Stimulated activated CD8-positive, alpha-beta memory T cell treated with anti-CD3 and anti-CD28 coated beads, Interleukin-4, amount 100 ng/mL, for 1 hour (primary cell): ENCODE results near the gene TMEM212.
"Not testable (repeated sequence)": the region's sequence is repeated elsewhere in the genome, so short reads cannot be mapped to it uniquely, and the experiment has no call there.

Source experiments
- DNase-seq, 2 donors: peaks; one replicate each; pipeline ENCODE4 v3.0.0-alpha.2; 2020; ENCODE audit warnings: low read depth in 2 of 2, low spot score in 1 of 2

TMEM212 gene

DNA sequence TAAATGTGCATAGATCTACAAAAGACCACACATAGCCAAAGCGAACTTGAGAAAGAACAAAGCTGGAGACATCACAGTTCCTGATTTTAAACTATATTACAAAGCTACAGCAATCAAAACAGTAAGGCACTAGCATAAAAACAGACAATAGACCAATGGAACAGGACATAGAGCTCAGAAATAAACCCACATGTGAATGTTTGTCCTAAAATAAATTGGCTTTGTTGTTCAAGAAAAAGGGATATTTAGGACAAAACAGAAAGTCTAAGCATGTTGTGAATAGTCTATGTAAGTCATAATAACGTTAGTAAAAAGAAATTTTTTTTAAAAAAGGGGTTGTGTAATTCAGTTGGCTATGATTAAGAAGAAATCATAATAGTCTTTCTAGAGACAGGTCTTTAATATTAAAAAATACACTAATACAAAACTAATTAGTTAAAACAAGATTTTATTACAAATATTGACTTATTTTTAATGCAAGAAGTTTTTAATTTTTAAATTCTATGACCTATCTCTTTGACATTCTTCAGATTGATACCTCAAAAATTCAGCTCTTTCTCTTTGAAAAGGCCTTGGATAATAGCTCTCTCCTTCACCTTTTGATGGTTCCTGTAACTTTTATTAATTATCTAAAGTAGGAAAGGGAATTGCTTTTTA is 11.6 kb downstream of the TMEM212 start:
- DNase-seq, result no peak

DNA sequence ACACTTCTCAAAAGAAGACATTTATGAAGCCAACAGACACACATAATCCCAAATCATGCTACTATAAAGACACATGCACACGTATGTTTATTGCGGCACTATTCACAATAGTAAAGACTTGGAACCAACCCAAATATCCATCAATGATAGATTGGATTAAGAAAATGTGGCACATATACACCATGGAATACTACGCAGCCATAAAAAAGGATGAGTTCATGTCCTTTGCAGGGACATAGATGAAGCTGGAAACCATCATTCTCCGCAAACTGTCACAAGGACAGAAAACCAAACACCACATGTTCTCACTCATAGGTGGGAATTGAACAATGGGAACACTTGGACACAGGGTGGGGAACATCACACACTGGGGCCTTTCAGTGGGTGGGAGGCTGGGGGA is 15.6 kb downstream of the TMEM212 start:
- DNase-seq, result not testable (repeated sequence)

DNA sequence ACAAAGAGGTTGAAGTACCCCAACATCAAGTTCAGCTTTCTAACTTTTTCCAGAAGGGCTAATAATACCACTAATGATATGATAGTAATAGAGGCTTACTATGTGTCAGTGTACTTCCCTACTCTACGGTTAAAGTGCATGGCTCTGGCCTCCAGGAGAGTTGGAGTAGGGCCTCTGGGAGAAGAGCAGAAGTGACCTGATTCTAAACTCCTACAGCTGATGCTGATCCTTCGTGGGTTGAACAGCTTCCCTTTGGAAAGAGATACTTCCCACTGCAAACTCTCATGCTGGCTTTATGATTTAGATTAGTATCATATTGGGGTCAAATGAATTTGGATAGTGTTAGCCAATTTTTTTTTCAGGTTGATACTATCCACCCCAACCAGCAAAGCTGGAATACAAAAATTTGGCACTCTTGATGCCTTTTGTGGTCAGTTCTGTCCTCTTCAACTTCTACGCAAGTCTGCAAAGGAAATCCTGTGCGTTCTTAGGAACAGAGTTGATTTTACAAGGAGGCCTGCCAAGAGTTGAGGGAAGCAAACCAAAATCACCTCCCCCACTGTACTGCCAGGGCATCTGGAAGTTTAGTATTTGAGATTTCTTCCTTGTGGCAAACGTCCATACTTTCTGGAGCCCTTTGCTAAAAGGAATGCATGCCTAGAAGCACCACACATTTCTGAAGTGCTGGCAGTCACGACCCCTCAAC is 17.8 kb downstream of the TMEM212 start:
- no peak for DNase-seq

DNA sequence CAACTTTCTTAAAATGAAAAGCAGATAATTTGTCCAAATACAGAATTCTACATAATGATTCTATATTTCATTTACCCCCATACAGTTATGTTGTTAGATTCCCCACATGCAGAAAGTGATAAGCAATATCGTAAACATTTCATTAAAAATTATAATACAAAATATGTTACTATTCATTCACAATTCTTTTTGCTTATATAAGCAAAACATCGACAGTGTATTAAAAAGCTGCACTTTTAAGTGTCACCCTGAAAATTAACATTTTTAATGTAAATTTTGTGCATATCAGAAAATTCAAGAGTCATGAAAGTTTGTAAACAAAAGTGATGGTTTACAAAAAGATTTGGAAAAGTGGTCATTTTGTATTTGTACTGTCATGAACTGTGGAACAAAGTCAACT is 19.2 kb downstream of the TMEM212 start:
- DNase-seq, result no peak

DNA sequence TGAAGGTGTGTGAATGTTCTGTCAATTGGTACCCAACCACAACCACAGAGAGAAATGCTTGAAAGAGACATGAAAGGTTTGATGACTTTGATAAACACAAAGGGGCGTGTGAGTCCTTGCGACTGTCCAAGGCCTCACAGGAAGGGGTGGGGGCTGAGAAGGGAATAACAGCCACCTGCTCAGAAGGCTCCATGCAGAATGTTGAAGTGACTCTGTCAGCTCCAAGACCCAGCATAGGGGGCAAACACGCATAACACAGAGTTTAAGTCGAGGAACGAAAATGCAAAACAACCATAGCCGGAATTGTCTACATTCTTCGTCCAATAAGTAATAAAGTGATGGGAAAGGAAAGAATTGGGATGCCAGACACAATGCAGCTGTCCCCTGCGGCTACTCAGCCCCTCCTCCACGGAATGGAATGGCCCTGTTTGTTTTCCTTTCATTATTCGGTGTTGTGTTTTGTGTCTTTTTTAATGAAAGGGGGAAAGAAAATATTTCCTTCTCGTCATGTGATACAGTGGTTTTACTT is 19.9 kb downstream of the TMEM212 start:
- DNase-seq, result no peak

DNA sequence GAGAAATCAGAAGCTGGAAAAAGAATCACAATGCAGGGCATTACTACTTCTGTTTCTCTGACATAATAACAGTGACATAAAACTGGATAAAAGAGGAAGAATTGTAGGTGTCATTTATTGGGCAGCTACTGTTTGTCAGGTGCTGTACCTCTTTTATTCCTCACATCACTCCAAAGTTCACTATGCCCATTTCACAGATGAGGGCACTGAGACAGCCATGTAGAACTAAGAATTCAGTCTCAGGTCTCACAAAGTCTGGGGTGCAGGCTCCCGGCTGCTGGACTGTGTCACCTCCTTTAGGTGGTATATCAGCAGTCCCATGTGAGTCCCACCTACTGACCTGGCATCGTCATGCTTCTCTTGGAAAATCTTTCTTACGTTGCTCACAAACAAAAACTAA is 20.8 kb downstream of the TMEM212 start:
- DNase-seq, result no peak

DNA sequence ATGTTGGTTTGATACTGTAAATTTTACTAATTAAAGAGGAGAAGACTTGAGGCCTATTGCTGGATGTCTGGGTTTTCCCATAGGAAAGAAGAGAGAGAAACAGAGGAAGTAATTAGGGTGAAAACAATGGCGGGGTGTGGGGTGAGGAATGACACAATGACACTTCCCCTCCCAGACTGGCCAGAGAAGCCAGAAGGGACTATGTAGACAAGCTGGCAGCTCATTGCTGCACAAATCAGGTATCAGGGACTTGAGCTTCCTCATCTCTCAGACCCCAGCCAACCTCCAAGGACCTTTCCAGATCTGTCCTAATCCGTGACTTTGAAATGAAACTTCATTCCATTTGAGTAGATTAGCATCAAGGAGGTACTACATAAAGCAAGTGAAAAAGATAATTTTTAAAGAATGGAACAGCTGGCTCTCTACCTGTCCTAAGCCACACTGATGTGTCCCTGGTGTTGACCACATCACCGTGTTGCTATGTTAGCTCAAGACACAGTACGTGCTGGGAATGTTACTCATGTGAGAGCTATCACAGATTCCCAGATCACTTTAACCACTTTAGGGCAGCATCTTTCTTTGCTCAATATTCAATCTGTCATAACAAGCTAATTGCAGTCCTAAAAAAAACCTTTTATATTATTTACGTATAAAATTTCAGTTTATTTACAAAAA is 22.2 kb downstream of the TMEM212 start:
- DNase-seq, result no peak

DNA sequence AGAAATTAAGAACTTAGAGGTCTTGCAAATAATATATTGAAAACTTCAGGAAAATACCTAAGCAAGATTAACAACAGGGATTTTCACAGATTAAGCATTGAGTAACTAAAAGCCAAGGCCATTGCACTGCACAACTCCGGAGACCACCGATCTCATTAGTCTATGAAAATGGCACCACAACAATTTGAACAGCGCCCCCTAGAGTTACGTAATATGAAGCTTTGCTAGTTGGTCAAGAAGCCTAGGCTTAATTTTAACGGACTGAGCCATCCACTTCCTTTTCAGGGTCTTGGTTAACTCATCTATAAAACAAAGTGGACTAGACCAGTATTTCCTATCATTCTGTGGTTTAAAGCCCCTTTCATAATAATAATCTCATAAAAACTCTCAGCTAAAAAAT is 24.8 kb downstream of the TMEM212 start:
- no peak for DNase-seq

DNA sequence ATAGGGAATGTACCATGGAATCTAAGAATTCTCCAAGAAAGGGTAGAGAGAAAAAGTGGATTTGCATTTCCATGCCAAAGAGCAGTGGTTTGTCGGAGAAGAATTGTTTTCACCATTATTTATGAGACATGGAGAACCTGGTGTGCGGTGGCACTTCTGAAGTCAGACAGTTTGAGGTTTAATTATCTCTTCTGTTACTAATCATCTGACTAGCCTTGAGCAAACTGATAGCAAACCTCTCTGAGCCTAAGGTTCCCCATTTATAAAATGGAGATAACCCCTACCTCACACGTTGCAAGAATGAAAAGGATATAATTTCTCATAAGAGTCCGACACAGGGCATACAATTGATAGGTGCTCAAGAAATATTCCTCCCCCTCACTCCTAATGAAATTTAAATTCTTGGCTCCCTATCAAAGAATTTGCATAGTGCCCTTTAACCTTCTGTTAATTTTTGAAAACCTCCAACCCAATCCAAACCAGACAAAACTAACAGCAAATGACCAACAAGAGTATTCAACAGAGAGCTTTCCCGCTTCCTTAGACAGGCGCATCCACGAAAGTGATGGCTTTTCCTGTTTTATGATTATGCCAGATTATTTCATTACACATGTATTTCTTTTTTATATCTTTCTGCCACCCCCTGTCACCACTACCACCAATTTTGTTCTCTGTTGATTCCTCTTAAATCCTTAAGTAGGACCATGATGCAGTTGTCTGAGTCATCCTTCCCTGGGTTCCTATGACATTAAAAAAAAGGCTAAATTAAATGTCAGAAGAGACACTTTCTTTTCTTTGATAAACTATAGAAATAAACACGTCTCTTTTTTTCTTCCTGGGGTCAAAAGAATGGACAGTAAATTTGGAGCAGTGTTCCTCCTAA is 28.5 kb downstream of the TMEM212 start:
- no peak for DNase-seq

DNA sequence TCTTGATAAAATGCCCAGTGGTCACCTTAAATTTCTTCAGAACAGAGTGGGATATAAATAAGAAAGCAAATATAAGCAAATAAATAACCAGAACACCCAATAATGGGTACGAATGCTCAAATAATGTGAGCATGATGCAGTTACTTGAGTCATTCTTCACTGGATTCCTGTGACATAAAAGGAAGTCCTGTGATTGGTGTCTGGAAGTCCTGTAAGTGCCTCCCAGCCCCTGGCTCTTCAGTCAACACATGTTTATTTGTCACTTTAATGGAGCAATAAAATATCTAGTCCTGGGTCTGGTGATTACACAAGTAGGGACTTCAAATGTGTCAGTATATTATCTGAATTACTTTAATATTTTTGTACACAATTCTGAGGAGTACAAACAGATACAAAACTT is 30.4 kb downstream of the TMEM212 start:
- no peak for DNase-seq

DNA sequence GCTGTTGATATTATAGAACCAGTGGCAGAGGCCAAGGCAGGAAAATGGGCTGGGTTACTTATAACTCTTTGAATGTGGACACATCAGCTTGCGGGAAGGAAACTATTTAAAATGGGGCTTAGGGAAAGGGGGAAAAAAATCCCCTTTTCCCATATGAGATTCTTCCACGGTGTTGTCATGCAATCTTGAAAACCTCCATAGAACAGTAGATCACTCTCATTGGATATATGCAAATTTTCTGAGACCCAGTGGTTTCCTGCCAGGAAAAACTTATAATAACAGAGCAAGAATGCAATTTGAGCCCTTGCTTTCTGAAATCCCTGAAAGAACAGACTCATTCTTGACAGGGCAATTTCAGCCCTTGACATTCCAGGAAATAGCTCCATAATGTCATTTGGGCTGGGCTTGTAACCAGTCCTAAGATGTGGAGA is 31.1 kb downstream of the TMEM212 start:
- no peak for DNase-seq

DNA sequence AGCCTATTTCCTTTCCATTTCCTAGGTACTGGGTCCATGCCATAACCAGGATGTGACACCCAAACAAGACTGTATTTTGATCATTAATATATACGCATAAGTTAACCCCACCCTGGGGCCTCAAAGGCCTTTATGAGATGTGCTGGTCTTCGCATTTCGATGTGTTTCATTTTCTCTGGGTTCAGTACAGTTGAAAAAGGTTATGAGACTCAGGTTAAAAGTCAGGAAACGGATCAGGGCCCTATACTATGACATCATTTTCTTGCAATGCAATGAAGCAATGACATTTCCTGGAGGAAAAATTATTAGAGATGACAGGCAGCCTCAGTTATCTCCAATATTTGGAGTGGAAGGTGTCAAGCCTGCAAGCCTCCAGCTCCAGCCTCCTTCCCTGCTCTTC is 31.7 kb downstream of the TMEM212 start:
- no peak for DNase-seq

DNA sequence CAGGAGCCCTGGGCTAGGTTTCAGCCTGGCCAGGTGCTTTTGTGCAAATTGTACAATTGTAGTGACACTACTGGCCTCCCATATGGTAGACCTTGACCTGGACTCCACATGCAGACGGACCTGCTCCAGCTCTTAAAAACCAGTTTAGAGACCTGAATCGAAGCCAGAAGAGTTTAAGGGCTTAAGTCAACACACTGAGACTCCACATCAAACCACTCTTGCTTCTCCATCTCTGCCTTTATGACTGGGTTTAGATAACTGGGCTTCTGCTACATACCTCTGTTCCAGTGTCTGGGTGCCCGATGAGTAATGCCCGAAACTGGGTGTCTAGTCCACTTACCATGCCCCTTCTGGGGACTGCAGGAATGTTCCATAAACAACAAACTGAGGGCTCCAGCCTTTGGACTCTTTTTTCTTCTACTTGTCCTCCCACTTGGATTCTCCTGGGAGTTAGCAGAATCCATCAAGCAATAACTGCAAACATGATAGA is 32.8 kb downstream of the TMEM212 start:
- DNase-seq, result no peak

DNA sequence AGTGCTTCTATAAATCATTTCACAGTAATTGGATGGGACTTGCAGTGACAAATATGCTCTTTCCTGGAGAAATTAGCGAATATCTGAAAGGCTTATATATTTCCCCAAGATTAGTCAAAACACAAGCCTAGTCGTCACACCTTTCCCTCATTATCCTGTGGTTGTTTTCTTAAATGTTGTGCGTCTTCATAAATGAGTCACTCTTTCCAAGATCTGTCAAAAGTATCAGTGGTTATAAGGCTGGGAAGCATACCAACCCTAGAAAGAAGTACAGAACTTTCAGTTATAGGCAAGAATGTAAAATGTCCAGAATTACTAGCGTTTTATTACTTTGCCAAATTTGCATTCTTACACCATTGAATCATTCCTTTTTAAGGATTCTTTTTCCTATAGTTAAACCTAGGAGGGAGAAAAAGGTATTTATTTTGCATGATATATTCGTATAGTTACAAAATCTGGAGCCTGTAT is 33.6 kb downstream of the TMEM212 start:
- no peak for DNase-seq

DNA sequence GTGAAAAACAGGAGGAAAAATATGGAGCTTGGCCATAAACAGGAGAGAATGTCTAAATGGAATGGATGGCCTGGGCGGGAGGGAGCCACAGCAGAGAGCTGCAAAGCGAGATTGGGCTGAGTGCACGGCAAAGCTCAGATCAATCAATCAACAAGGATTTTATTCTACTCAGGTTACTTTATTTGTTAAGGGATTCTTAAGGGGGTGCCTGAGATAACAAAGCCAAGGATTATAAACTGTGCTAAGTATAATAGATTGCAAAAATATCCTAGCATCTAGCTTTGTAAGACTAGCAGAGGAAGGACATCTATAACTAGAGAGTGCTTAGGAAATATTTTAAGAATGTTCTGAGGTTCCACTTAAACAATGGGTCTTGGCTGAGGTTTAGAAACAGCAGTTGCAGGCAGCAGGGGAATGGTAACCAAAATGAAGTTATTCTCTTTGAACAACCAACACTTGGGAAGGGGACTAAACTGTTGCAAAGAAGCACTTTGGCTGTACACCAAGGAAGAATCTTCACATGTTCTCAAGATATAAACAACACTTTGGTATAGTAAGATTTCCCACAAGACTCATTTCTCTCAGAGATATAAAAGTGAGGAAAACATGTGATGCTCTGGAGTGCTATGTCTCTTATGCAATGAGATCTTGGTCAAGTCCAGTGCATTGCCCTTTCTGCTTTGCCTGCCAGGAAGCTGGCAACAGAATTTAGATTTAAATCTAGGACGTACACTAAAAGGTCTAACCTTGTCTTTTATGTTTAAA is 35.5 kb downstream of the TMEM212 start:
- DNase-seq, result no peak

DNA sequence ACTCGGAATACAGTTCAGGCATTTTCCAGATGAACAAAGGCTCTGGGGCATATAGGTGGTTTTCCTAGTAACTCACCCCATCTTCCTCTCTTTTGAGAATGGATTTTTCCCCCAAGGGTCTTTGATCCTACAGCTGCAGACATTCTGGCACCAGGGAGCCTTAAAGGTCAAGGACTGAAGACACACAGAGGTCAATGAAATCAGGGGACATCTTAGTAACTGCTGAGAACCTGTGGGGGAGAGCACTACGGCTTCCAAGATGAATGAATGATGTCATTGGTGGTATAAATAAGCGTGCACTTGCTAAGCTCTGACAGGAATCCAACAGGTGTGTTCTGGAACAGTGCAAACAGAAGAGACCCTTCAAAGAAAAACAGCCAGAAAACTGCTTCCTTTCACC is 36.3 kb downstream of the TMEM212 start:
- DNase-seq, result no peak

DNA sequence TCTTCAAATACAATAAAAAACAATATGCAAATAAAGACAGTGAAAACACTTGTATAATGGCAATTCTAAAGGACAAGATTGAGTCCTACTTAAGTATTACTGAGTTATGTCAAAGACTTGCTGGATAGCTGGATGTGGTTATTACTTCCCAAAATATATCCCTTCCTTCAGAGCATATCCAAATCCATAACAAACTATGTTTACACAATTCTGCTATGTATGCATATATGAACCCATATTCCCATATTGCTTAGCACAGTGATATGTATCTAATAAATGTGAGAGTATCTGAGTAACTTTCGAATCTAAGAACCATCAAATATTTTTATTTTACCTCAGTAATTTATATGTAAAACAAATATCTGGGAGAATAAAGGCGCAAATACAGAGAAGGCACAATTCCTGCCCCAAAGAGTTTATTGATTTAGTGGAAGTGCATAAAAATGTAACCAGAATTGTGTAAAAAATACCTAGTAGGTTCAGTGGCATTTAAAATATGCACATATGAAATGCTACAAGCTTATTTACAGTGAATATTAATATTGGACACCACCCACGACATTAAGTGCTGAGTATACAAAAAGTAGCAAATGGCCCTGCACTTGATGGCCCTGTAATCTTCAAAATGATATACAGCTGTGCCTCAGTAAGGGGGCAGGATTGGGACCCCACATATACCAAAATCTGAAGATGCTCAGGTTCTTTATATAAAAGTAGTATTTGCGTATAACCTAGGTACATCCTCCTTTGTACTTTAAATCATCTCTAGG is 37.1 kb downstream of the TMEM212 start:
- no peak for DNase-seq

DNA sequence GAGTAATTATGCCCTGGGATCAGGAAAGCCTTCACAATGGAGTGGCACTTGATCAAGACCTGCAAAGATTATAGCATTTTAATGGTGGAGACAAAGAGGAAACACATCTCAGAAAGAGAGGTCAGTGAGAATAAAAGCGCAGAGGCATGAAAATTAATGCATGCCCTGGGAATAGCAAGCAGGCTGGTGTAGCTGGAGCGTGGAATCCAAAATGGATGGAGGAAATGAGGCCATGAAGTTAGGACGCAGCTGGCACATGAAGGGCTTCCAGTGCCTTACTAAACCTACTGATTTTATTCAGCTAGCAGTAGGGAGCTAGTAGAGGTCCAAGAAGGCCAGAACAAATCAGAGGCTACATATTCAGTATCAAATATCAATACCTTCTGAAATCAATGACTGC is 38.1 kb downstream of the TMEM212 start:
- DNase-seq, result no peak

DNA sequence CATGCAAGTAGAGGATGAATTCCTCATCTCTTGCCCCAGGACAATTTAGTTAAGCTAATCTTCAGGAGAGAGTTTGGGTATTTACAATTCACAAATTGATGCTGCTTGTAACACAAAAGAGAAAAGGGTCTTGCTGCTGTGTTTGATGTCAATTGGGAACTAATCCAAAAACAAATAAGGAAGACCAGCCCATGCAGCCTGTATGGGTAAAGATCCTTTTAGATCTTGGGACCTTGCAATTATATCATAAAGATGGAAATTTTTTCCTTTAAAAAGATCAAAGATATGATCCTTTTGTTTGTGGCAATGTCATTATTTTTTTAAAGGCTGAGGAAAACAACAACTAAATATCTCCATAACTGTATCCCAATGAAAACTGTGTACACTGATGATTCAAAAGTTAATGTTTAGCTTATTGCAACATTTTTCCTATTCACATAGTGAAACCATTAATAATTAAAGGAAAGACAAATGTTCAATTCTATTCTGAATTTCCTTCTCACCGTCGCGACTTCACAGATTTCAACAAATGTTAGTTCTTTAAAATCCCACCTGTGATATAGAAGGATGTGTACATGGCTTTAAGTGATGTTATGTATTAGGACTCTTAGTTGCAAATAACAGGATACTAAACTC is 40.2 kb downstream of the TMEM212 start:
- DNase-seq, result no peak
